Measurements from ENCODE around the gene PIGC. TPM values are rescaled to one million over a fixed set of nuclear protein-coding genes. Genes with fewer than 3 reads are reported as not detected.

Gene PIGC
- polyA plus RNA-seq, result 10 to 100 TPM; 19.0 to 32.5 (median 23.4) TPM
- long read RNA-seq, donor 1, result 0 reads
- long read RNA-seq, donor 2, transcript PIGC-201 (2 exons, 1,447 nt), result major isoform, 5 of 8 reads
- long read RNA-seq, donor 2, partial matches to known transcripts, result 0 of 8 reads
- long read RNA-seq, donor 2, other reads (novel, unspliced or antisense), result 0 of 8 reads
- long read RNA-seq, donor 3, transcript PIGC-202 (1 exons, 2,630 nt), result minor isoform, 7 of 15 reads
- long read RNA-seq, donor 3, transcript PIGC-201 (2 exons, 1,447 nt), result major isoform, 8 of 15 reads
- long read RNA-seq, donor 3, partial matches to known transcripts, result 0 of 15 reads
- long read RNA-seq, donor 3, other reads (novel, unspliced or antisense), result 0 of 15 reads
- long read RNA-seq, donor 4, partial matches to known transcripts, result 0 of 2 reads
- long read RNA-seq, donor 4, other reads (novel, unspliced or antisense), result 0 of 2 reads
- long read RNA-seq, donor 5, transcript PIGC-202 (1 exons, 2,630 nt), result major isoform, 5 of 6 reads
- long read RNA-seq, donor 5, partial matches to known transcripts, result 0 of 6 reads
- long read RNA-seq, donor 5, other reads (novel, unspliced or antisense), result 0 of 6 reads
- long read RNA-seq, donor 6, transcript PIGC-201 (2 exons, 1,447 nt), result major isoform, 9 of 13 reads
- long read RNA-seq, donor 6, partial matches to known transcripts, result 0 of 13 reads
- long read RNA-seq, donor 6, other reads (novel, unspliced or antisense), result 0 of 13 reads
- long read RNA-seq, donor 7, result 0 reads
- long read RNA-seq, donor 8, result 0 reads
- long read RNA-seq, donor 9, partial matches to known transcripts, result 0 of 4 reads
- long read RNA-seq, donor 9, other reads (novel, unspliced or antisense), result 0 of 4 reads
- long read RNA-seq, donor 10, transcript PIGC-202 (1 exons, 2,630 nt), result major isoform, 11 of 19 reads
- long read RNA-seq, donor 10, transcript PIGC-201 (2 exons, 1,447 nt), result minor isoform, 8 of 19 reads
- long read RNA-seq, donor 10, partial matches to known transcripts, result 0 of 19 reads
- long read RNA-seq, donor 10, other reads (novel, unspliced or antisense), result 0 of 19 reads

GRCh38 chr1:172443666-172444453 lies at the start of gene PIGC:
Gene PIGC, minus strand, starts transcription at chr1:172444069. Its CDS starts 1,447 bp downstream, at chr1:172442622.
- no peaks in the 10 kb centered on the region for H3K9me3 ChIP-seq (ENCODE audit: control insufficient read depth in 2 of 2, insufficient read depth in 1 of 2, low read depth in 1 of 2, low read length in 1 of 2)
- no peaks in the 10 kb centered on the region for H3K27me3 ChIP-seq (ENCODE audit: control insufficient read depth in 3 of 3, insufficient read depth in 3 of 3, low read length in 3 of 3)
- H3K36me3 ChIP-seq (ENCODE audit: control insufficient read depth in 3 of 3, insufficient read depth in 2 of 3, low read depth in 1 of 3, low read length in 3 of 3), result peaks cover 0 to 8% (median 0%) of the 10 kb centered on the region in 3 donors
- peak within 1 kb of the TSS; percentile 48 to 80 (median 67) for H3K27ac ChIP-seq (ENCODE audit: low read depth in 1 of 3, low read length in 2 of 3)
- DNase-seq (peak; percentile 88 to 93), FAIRE-seq (no peak)
- H3K4me3 ChIP-seq (ENCODE audit: low read depth in 1 of 3, low read length in 3 of 3), result peak within 1 kb of the TSS; percentile 97 to 98 (median 98)
- H3K4me1 ChIP-seq (ENCODE audit: control insufficient read depth in 3 of 3, insufficient read depth in 2 of 3, low read depth in 1 of 3, low read length in 2 of 3), result peaks cover 0 to 21% (median 7%) of the 10 kb centered on the region in 3 donors
- WGBS, 3 donors, result 6 to 7% (median 7%) methylated on average over 37 to 43 of the region's 43 CpGs

- Histone ChIP-seq H3K4me3 (ENCODE audit: low read depth in 1 of 3, low read length in 3 of 3) (no peak overlapping the region), H3K9me3 (ENCODE audit: control insufficient read depth in 2 of 2, insufficient read depth in 1 of 2, low read depth in 1 of 2, low read length in 1 of 2) (no peaks in the 10 kb centered on the region), H3K4me1 (ENCODE audit: control insufficient read depth in 3 of 3, insufficient read depth in 2 of 3, low read depth in 1 of 3, low read length in 2 of 3) (peaks cover 0 to 18% (median 3%) of the 10 kb centered on the region in 3 donors), H3K36me3 (ENCODE audit: control insufficient read depth in 3 of 3, insufficient read depth in 2 of 3, low read depth in 1 of 3, low read length in 3 of 3) (no peaks in the 10 kb centered on the region), H3K27me3 (ENCODE audit: control insufficient read depth in 3 of 3, insufficient read depth in 3 of 3, low read length in 3 of 3) (no peaks in the 10 kb centered on the region), H3K27ac (ENCODE audit: low read depth in 1 of 3, low read length in 2 of 3) (no peak overlapping the region)
- no peak for DNase-seq
- no peak for FAIRE-seq
- 45 to 59% (median 59%) methylated on average over 1 of the region's 1 CpG for WGBS, 3 donors
Measured at GRCh38 chr1:172492421-172492820, 48.6 kb upstream of the PIGC start.

- DNase-seq (no peak), FAIRE-seq (no peak)
- Histone ChIP-seq H3K36me3 (ENCODE audit: control insufficient read depth in 3 of 3, insufficient read depth in 2 of 3, low read depth in 1 of 3, low read length in 3 of 3) (no peaks in the 10 kb centered on the region), H3K27me3 (ENCODE audit: control insufficient read depth in 3 of 3, insufficient read depth in 3 of 3, low read length in 3 of 3) (no peaks in the 10 kb centered on the region), H3K9me3 (ENCODE audit: control insufficient read depth in 2 of 2, insufficient read depth in 1 of 2, low read depth in 1 of 2, low read length in 1 of 2) (no peaks in the 10 kb centered on the region), H3K4me1 (ENCODE audit: control insufficient read depth in 3 of 3, insufficient read depth in 2 of 3, low read depth in 1 of 3, low read length in 2 of 3) (peaks cover 0 to 3% (median 0%) of the 10 kb centered on the region in 3 donors), H3K4me3 (ENCODE audit: low read depth in 1 of 3, low read length in 3 of 3) (no peak overlapping the region), H3K27ac (ENCODE audit: low read depth in 1 of 3, low read length in 2 of 3) (no peak overlapping the region)
- 81 to 86% (median 83%) methylated on average over 3 of the region's 3 CpGs for WGBS, 3 donors
Measured at GRCh38 chr1:172489847-172490246, 46.0 kb upstream of the PIGC start.

- no peaks in the 10 kb centered on the region for H3K4me1 ChIP-seq (ENCODE audit: control insufficient read depth in 3 of 3, insufficient read depth in 2 of 3, low read depth in 1 of 3, low read length in 2 of 3)
- H3K9me3 ChIP-seq (ENCODE audit: control insufficient read depth in 2 of 2, insufficient read depth in 1 of 2, low read depth in 1 of 2, low read length in 1 of 2), result no peaks in the 10 kb centered on the region
- DNase-seq (peak; percentile 37 to 52), FAIRE-seq (no peak)
- no peaks in the 10 kb centered on the region for H3K27me3 ChIP-seq (ENCODE audit: control insufficient read depth in 3 of 3, insufficient read depth in 3 of 3, low read length in 3 of 3)
- no peaks in the 10 kb centered on the region for H3K36me3 ChIP-seq (ENCODE audit: control insufficient read depth in 3 of 3, insufficient read depth in 2 of 3, low read depth in 1 of 3, low read length in 3 of 3)
- WGBS, 3 donors, result 80 to 91% (median 87%) methylated on average over 3 of the region's 3 CpGs
- H3K4me3 ChIP-seq (ENCODE audit: low read depth in 1 of 3, low read length in 3 of 3), result no peak overlapping the region
- no peak overlapping the region for H3K27ac ChIP-seq (ENCODE audit: low read depth in 1 of 3, low read length in 2 of 3)
Measured at GRCh38 chr1:172488393-172488792, 44.5 kb upstream of the PIGC start.

- Histone ChIP-seq H3K9me3 (ENCODE audit: control insufficient read depth in 2 of 2, insufficient read depth in 1 of 2, low read depth in 1 of 2, low read length in 1 of 2) (no peaks in the 10 kb centered on the region), H3K27ac (ENCODE audit: low read depth in 1 of 3, low read length in 2 of 3) (no peak overlapping the region), H3K36me3 (ENCODE audit: control insufficient read depth in 3 of 3, insufficient read depth in 2 of 3, low read depth in 1 of 3, low read length in 3 of 3) (no peaks in the 10 kb centered on the region), H3K4me3 (ENCODE audit: low read depth in 1 of 3, low read length in 3 of 3) (no peak overlapping the region), H3K27me3 (ENCODE audit: control insufficient read depth in 3 of 3, insufficient read depth in 3 of 3, low read length in 3 of 3) (no peaks in the 10 kb centered on the region), H3K4me1 (ENCODE audit: control insufficient read depth in 3 of 3, insufficient read depth in 2 of 3, low read depth in 1 of 3, low read length in 2 of 3) (no peaks in the 10 kb centered on the region)
- 71 to 86% (median 77%) methylated on average over 4 of the region's 4 CpGs for WGBS, 3 donors
- no peak for FAIRE-seq
- no peak for DNase-seq
Measured at GRCh38 chr1:172487550-172487949, 43.7 kb upstream of the PIGC start.

- H3K9me3 ChIP-seq (ENCODE audit: control insufficient read depth in 2 of 2, insufficient read depth in 1 of 2, low read depth in 1 of 2, low read length in 1 of 2), result no peaks in the 10 kb centered on the region
- H3K27me3 ChIP-seq (ENCODE audit: control insufficient read depth in 3 of 3, insufficient read depth in 3 of 3, low read length in 3 of 3), result no peaks in the 10 kb centered on the region
- H3K4me1 ChIP-seq (ENCODE audit: control insufficient read depth in 3 of 3, insufficient read depth in 2 of 3, low read depth in 1 of 3, low read length in 2 of 3), result peaks cover 0 to under 1% (median 0%) of the 10 kb centered on the region in 3 donors
- DNase-seq (no peak), FAIRE-seq (no peak)
- peak overlapping the region in 1 of 3 donors; percentile 2 for H3K27ac ChIP-seq (ENCODE audit: low read depth in 1 of 3, low read length in 2 of 3)
- no peaks in the 10 kb centered on the region for H3K36me3 ChIP-seq (ENCODE audit: control insufficient read depth in 3 of 3, insufficient read depth in 2 of 3, low read depth in 1 of 3, low read length in 3 of 3)
- WGBS, 3 donors, result 59 to 72% (median 69%) methylated on average over 3 of the region's 3 CpGs
- no peak overlapping the region for H3K4me3 ChIP-seq (ENCODE audit: low read depth in 1 of 3, low read length in 3 of 3)
Measured at GRCh38 chr1:172486805-172487454, 43.1 kb upstream of the PIGC start.

GRCh38 chr1:172485626-172486025 lies 41.8 kb upstream of the PIGC start:
- DNase-seq, result no peak
- no peaks in the 10 kb centered on the region for H3K9me3 ChIP-seq (ENCODE audit: control insufficient read depth in 2 of 2, insufficient read depth in 1 of 2, low read depth in 1 of 2, low read length in 1 of 2)
- peaks cover 0 to 4% (median 0%) of the 10 kb centered on the region in 3 donors for H3K4me1 ChIP-seq (ENCODE audit: control insufficient read depth in 3 of 3, insufficient read depth in 2 of 3, low read depth in 1 of 3, low read length in 2 of 3)
- no peaks in the 10 kb centered on the region for H3K36me3 ChIP-seq (ENCODE audit: control insufficient read depth in 3 of 3, insufficient read depth in 2 of 3, low read depth in 1 of 3, low read length in 3 of 3)
- H3K27me3 ChIP-seq (ENCODE audit: control insufficient read depth in 3 of 3, insufficient read depth in 3 of 3, low read length in 3 of 3), result no peaks in the 10 kb centered on the region
- FAIRE-seq, result no peak
- 63 to 68% (median 68%) methylated on average over 5 of the region's 5 CpGs for WGBS, 3 donors
- no peak overlapping the region for H3K4me3 ChIP-seq (ENCODE audit: low read depth in 1 of 3, low read length in 3 of 3)
- H3K27ac ChIP-seq (ENCODE audit: low read depth in 1 of 3, low read length in 2 of 3), result no peak overlapping the region

Data from small intestine (tissue), 16 donors.